CD4-positive, alpha-beta T cell treated with Interleukin-1 beta for 1 hour (primary cell): ENCODE data around the gene CCDC112.
"Not testable (repeated sequence)": the region's sequence is repeated elsewhere in the genome, so short reads cannot be mapped to it uniquely, and the experiment has no call there.

Source experiments
- DNase-seq, 2 donors: peaks; one replicate each; pipeline ENCODE4 v3.0.0-alpha.2; 2020 to 2022

Gene CCDC112

GRCh38 chr5:115296124-115297022 is at the start of gene CCDC112:
CCDC112 (minus strand) TSS chr5:115296654; CDS start chr5:115296543, 111 bp downstream.
- peak; percentile 77 to 80 for DNase-seq

DNA sequence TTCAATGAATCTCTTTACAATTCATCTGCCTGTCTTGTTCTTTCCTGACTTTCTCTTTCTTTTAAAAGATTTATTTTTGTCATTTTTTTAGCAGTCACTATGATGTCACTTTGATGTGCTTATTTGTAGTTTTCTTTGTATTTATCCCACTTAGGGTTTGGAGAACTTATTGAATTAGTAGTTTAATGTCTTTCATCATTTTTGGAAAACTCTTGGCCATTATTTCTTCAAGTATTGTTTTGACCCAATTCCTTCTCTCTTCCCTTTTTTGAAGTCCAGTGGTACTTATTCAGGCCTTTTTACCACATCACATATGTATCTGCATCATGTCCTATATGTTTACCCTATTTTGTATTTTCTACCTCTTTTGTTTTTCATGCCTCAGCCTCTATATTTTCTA is 48.9 kb upstream of the CCDC112 start:
- DNase-seq, result no peak

DNA sequence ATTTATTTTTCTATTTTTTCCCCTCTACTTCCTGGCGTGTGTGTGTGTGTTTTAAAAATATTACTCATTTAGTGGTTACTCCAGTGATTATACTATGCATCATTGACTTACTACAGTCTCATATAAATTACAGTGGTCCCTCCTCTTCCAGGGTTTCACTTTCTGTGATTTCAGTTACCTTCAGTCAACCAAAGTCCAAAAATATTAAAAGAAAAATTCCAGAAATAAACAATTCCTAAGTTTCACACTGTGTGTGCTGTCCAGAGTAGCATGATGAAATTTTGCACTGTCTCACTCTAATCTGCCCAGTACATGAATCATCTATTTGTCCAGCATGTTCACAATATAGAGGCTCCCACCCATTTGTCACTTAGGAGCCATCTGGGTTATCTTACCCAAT is 47.4 kb upstream of the CCDC112 start:
- DNase-seq, result no peak

GRCh38 chr5:115342590-115343377 is 46.3 kb upstream of the CCDC112 start:
- no peak for DNase-seq

DNA sequence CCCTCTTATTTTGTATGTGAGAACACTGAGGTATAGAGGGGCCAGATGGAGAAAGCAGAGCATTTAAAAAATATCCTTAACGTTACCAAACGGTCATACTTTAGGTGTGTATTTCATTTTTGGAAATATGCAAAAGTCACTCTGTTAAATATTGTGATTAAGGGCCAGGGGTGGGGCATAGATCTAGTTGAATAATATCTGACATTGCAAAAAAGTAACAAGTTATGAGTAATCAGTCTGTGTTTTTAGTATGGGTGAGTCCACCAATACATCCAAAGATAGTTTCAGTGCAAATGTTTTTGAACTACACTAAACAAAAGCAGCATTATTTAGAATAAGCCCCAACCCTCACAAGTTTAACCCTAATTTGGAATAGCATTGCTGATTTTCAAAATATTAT is 45.3 kb upstream of the CCDC112 start:
- DNase-seq, result no peak

DNA sequence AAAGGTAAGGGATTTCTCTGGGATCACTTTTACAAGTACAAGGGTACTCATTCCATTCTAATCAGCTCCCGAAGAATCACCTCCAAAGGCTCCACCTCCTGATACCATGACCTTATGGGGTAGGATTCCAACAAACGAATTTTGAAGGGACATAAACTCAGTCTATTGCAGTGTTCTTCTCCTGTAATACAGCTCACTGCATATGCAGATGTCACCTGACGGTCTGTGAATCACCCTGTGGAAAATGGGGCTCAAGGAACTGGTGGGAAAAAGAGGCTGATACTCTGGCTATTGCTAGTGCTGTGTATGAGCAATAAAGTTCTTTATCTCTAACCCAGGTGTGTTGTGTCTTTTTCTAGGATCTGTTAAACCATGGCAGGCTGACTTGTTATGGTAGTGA is 42.4 kb upstream of the CCDC112 start:
- DNase-seq, result no peak

GRCh38 chr5:115337882-115338281 is 41.4 kb upstream of the CCDC112 start:
- DNase-seq, result no peak

- DNase-seq, result no peak
Observed at GRCh38 chr5:115336964-115337363, 40.5 kb upstream of the CCDC112 start.

DNA sequence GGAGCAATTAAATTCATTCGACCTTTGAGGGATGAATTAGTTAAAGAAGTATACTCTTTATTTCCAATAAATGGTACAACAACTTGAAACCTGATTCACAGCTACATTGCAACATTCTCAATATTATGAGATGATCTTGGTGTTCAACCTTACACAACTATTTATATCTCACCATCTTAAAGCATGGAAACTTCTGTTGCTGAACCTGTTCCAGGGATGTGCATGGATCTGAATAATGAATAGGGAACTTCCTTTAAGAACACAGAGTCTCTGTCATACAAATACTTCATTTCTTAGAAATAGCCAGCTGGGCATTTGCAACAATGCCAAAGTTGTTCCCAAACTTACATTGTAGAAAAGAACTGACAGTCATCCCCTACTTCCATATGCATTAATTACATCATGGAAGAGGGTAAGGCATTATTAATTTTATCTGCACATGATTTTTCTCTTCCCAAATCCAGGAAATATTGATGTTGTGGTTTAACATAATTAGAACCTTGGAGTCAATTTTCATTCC is 39.8 kb upstream of the CCDC112 start:
- no peak for DNase-seq

- no peak for DNase-seq
Observed at GRCh38 chr5:115335301-115335700, 38.8 kb upstream of the CCDC112 start.

DNA sequence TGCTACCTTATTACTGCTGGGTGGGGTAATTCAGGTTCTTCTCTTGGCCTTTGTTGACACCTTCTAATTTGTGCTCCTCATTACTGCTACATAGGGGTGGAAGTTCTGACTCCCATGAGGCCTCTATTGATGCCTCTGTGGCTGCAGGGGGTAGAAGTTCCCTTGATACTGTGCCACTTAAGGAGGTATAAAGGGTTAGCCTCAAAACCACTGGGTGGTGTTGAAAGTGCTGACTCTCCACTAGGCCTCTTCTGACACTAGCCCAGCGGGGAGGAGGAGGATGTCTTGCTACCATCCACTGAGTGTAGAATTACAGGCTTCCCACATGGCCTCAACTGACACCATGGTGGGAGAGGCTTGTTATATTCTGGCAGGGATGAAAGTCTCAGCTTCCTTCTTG is 36.7 kb upstream of the CCDC112 start:
- DNase-seq, result peak in 1 of 2 donors; percentile 2

DNA sequence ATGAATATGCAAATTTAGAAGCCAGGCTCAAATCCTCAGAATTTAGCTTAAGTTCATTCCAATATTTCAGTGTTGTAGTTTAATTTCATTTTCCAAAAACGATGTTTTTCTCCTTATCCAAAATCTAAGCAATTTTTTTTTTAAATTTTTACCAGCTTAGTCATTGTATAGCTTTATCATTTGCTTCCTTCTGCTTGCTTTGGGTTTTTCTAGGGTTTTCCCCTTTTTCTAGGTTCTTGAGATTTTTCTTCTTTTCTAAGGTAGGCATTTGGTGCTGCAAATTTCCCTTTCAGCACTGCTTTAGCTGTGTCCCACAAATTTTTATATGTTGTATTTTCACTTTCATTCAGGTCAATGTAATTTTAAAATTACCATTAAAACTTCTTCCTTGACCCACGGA is 34.4 kb upstream of the CCDC112 start:
- DNase-seq, result no peak

GRCh38 chr5:115329475-115329874 is 33.0 kb upstream of the CCDC112 start:
- no peak for DNase-seq

DNA sequence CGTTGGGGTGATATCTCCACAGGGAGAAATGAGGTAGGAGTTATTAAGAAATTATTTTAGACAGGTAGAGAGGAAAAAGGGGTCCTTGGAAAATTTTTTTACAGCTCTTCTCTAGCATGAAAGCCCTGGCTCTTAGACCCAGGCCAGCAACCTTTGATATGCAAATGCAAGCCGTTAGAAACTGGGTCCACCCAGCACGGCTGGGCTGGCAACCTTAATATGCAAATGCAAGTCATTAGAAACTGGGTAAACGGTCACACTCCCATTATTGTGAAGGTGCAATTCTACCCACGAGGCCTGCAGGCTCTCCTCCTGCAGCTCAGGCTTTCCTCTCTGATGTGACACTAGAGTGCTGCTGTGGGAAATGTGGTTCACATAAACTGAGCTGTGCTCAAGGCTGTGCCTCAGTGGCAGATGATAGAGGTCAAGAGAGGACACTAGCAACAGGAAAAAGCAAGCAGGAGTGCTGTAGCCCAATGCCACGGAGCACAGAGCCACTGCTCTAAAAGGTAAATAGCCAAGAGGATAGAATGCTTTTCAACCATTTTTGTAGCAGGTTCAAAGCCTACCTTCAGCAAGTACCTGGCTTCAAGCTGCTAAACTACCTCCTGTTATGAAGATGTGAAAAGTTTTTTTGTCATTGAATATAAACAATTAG is 32.3 kb upstream of the CCDC112 start:
- not testable (repeated sequence) for DNase-seq

GRCh38 chr5:115325296-115325959 is 29.0 kb upstream of the CCDC112 start:
- DNase-seq, result no peak

- DNase-seq, result no peak
Observed at GRCh38 chr5:115324021-115324420, 27.6 kb upstream of the CCDC112 start.

DNA sequence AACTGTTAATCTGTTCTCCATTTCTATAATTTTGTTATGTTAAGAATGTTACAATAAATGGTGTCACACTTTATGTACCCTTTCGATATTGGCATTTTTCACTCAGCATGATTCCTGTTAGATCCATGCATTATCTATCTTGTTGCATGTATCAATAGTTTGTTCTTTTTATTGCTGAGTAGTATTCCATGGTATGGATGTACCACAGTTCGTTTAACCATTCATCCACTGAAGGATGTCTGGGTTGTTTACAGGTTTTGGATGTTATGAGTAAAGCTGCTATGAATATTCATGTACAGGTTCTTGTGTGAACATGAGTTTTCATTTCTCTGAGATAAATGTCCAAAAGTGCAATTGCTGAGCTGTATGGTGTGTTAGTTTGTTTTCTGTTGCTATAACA is 26.3 kb upstream of the CCDC112 start:
- DNase-seq, result no peak

GRCh38 chr5:115321309-115321708 is 24.9 kb upstream of the CCDC112 start:
- DNase-seq, result no peak

DNA sequence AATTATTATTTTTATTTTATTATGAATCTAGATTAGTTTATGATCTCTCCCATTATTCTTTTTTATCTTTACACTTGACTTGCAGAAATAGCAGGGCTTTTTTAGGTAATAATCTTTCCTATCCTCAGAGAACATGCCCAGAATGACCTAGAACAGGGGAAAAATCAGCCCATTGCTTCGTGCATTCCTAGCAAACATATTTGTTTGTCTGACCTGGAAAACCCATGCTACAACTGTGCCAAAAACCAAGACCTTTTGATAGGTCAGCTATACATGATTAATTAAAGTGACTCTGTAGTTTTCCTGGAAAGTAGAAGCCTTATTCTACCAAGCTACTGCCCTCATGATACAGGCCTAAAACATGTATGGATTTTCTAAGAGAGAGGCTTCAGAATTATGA is 24.1 kb upstream of the CCDC112 start:
- no peak for DNase-seq

GRCh38 chr5:115320006-115320405 is 23.6 kb upstream of the CCDC112 start:
- DNase-seq, result no peak

GRCh38 chr5:115319007-115319406 is 22.6 kb upstream of the CCDC112 start:
- no peak for DNase-seq

GRCh38 chr5:115317736-115318135 is 21.3 kb upstream of the CCDC112 start:
- DNase-seq, result no peak

GRCh38 chr5:115317320-115317719 is 20.9 kb upstream of the CCDC112 start:
- no peak for DNase-seq
